GM12872 (cell line): ENCODE results near the gene DNAJC15.

Experiments used
- CTCF ChIP-seq: IDR thresholded peaks from 3 replicates; pipeline ENCODE4 v1.5.1; 2011; ENCODE audit warnings: low read depth, mild to moderate bottlenecking, low read length, moderate library complexity; ENCODE audit not compliant: insufficient read depth

DNAJC15 gene

GRCh38 chr13:42985312-42986175, 37.8 kb upstream of the DNAJC15 start:
- TF ChIP-seq CTCF, result no peak

- TF ChIP-seq CTCF, result no peak
Observed at GRCh38 chr13:42986176-42986574, 37.2 kb upstream of the DNAJC15 start.

GRCh38 chr13:42990291-42991232, 32.8 kb upstream of the DNAJC15 start:
- no peak for TF ChIP-seq CTCF

- TF ChIP-seq CTCF, result no peak
Observed at GRCh38 chr13:42991898-42992763, 31.3 kb upstream of the DNAJC15 start, which contains the start of gene EPSTI1. Gene EPSTI1 (minus strand): TSS chr13:42992241. CDS start chr13:42992165, 76 bp downstream.

- TF ChIP-seq CTCF, result no peak
Observed at GRCh38 chr13:42992764-42993122, 30.6 kb upstream of the DNAJC15 start.

GRCh38 chr13:42994878-42995277, 28.5 kb upstream of the DNAJC15 start:
- TF ChIP-seq CTCF, result no peak
